GM12878 (cell line): ENCODE measurements around the gene LASP1. TPM values are rescaled to one million over a fixed set of nuclear protein-coding genes. Genes with fewer than 3 reads are reported as not detected.

Experiments
- ATAC-seq: fragments of 200-7000 bp; cut with Tn5 transposase; 3 replicates; pipeline ENCODE4 v1.9.1; 2020; ENCODE audit warnings: mild to moderate bottlenecking, moderate library complexity
- BruUV-seq: library from RNA; stranded (reverse); fragments of 400-500 nt; replicated peaks from 2 replicates; lab custom pipeline; 2021; lab: Mats Ljungman, UMichigan
- CTCF ChIA-PET: fragments of 300-600 bp; sonication (Branson Sonifier 250); formaldehyde crosslinking; extraction: SDS; loops from one replicate; lab custom pipeline; 2021; ENCODE audit warnings: inconsistent platforms; lab: Yijun Ruan, JAX
- POLR2A ChIA-PET: fragments of 350-600 bp; formaldehyde crosslinking; extraction: SDS; loops from one replicate; lab custom pipeline; 2021; ENCODE audit warnings: inconsistent platforms; lab: Charles Lee
- RAD21 ChIA-PET: fragments of 300-600 bp; sonication (Branson Sonifier 250); formaldehyde crosslinking; loops from one replicate; lab custom pipeline; 2023; ENCODE audit warnings: antibody characterized with exemption; ENCODE audit not compliant: unreplicated experiment; lab: Charles Lee
- SMC1A ChIA-PET: fragments of 300-600 bp; sonication (Branson Sonifier 250); formaldehyde crosslinking; loops from one replicate; lab custom pipeline; 2023; ENCODE audit not compliant: unreplicated experiment, uncharacterized antibody; lab: Charles Lee
- DNase-seq: peaks from one replicate; pipeline ENCODE4 v3.0.0-alpha.2; 2011; ENCODE audit warnings: low read depth, low spot score
- FAIRE-seq: peaks from 3 replicates; lab custom pipeline; 2011; peaks lifted over from hg19 to GRCh38; lab: Jason Lieb, UNC
- H2AFZ ChIP-seq: 2 replicates; pipeline ENCODE4 v1.6.0; 2011; ENCODE audit warnings: low read depth, low read length, control low read depth; ENCODE audit not compliant: control insufficient read depth
- H3K27ac ChIP-seq: 2 replicates; pipeline ENCODE4 v1.5.1; 2011; ENCODE audit warnings: control low read depth; ENCODE audit not compliant: control insufficient read depth, insufficient read depth
- H3K27me3 ChIP-seq, 2 experiments: replicated peaks in 1 of 2; 2 replicates each; pipeline versions ENCODE4 v1.6.0 to v1.6.1; 2011; ENCODE audit warnings: low read length in 1 of 2; ENCODE audit not compliant: control insufficient read depth in 2 of 2, insufficient read depth in 2 of 2
- H3K36me3 ChIP-seq, 2 experiments: 2 replicates each; pipeline ENCODE4 v1.5.1; 2011; ENCODE audit warnings: low read length in 1 of 2; ENCODE audit not compliant: control insufficient read depth in 2 of 2, insufficient read depth in 2 of 2
- H3K4me1 ChIP-seq: 2 replicates; pipeline ENCODE4 v1.6.1; 2011; ENCODE audit warnings: mild to moderate bottlenecking, low read length, moderate library complexity, mixed read lengths; ENCODE audit not compliant: control insufficient read depth, insufficient read depth
- H3K4me2 ChIP-seq: 2 replicates; pipeline ENCODE4 v1.6.0; 2011; ENCODE audit warnings: control low read depth; ENCODE audit not compliant: control insufficient read depth, insufficient read depth
- H3K4me3 ChIP-seq: fragments of 200-600 bp; sonication (generic); 2 replicates; pipeline ENCODE4 v1.5.1; 2016
- H3K79me2 ChIP-seq: 2 replicates; pipeline ENCODE4 v1.6.0; 2011; ENCODE audit warnings: low read length; ENCODE audit not compliant: control insufficient read depth, insufficient read depth
- H3K9ac ChIP-seq: 2 replicates; pipeline ENCODE4 v1.8.0; 2011; ENCODE audit warnings: low read length, control low read depth, mixed read lengths; ENCODE audit not compliant: control insufficient read depth, insufficient read depth
- H3K9me3 ChIP-seq: replicated peaks from 3 replicates; pipeline ENCODE4 v1.5.1; 2011; ENCODE audit warnings: mild to moderate bottlenecking, low read length; ENCODE audit not compliant: control insufficient read depth, insufficient read depth
- H4K20me1 ChIP-seq: 2 replicates; pipeline ENCODE4 v1.6.0; 2011; ENCODE audit not compliant: control insufficient read depth, insufficient read depth
- CEBPB ChIP-seq, 2 experiments: fragments of 150-350 bp in 1 of 2; IDR thresholded peaks; 2 replicates each; pipeline ENCODE4 v1.6.1; 2012 to 2014; ENCODE audit warnings: low read depth in 2 of 2, low read length in 2 of 2, borderline replicate concordance in 1 of 2, inconsistent platforms in 1 of 2
- CHD2 ChIP-seq: IDR thresholded peaks from 2 replicates; pipeline ENCODE4 v1.6.1; 2011; ENCODE audit warnings: low read depth, low read length, improper control_type of control experiment, borderline replicate concordance
- EGR1 ChIP-seq, 2 experiments: IDR thresholded peaks; 1 replicate in 1 of 2; 2 replicates in 1 of 2; pipeline ENCODE4 v1.6.1; 2011 to 2012; ENCODE audit warnings: low read depth in 2 of 2, low read length in 2 of 2, borderline replicate concordance in 1 of 2, mild to moderate bottlenecking in 1 of 2, moderate library complexity in 1 of 2
- NR2C1 ChIP-seq: fragments of 450-650 bp; IDR thresholded peaks from 2 replicates; pipeline ENCODE4 v1.6.1; 2017; ENCODE audit warnings: antibody characterized with exemption, mild to moderate bottlenecking, moderate library complexity
- TBL1XR1 ChIP-seq: IDR thresholded peaks from 2 replicates; pipeline ENCODE4 v1.6.1; 2012; ENCODE audit warnings: low read depth, low read length, improper control_type of control experiment
- ZNF217 ChIP-seq: fragments of 450-650 bp; IDR thresholded peaks from 2 replicates; pipeline ENCODE4 v1.6.1; 2017; ENCODE audit warnings: antibody characterized with exemption, mild to moderate bottlenecking
- in situ Hi-C: fragments of 300-500 bp; cut with MboI; formaldehyde crosslinking; loops from 9 replicates; pipeline ENCODE4 v1.14.3; 2018; ENCODE audit warnings: mixed read lengths
- intact Hi-C: fragments of 100-400 bp; cut with micrococcal nuclease; formaldehyde crosslinking; loops from one replicate; pipeline ENCODE4 v1.14.2; 2022; ENCODE audit not compliant: unreplicated experiment
- polyA plus RNA-seq, 11 experiments: library from polyadenylated mRNA; depleted of rRNA in 4 of 11; unstranded in 6 of 11; stranded (reverse) in 5 of 11; fragments of >200 nt; fragmentation: Nextera tagmentation in 4 of 11; fragmentation: Illumina TruSeq in 1 of 11; extraction: Ambion mirVana in 4 of 11; extraction: Trizol in 1 of 11; gene quantifications; 1 replicate in 1 of 11; 2 replicates in 10 of 11; pipeline versions ENCODE4 v1.2.1 to v1.2.3, GENCODE V29; 2011 to 2016; ENCODE audit warnings: inconsistent platforms in 2 of 11, missing spikeins in 2 of 11, low read depth in 1 of 11
- total RNA-seq, 4 experiments: library from RNA; depleted of rRNA in 3 of 4; stranded (reverse); fragments of >200 nt in 3 of 4; fragmentation: Illumina TruSeq in 1 of 4; extraction: Trizol in 1 of 4; gene quantifications; 2 replicates each; pipeline versions ENCODE4 v1.2.1 to v1.2.3, GENCODE V29; 2013 to 2021
- TF ChIP-seq, protein P1 (sequence below): IDR thresholded peaks from 2 replicates; pipeline ENCODE4 v1.6.1; 2012; ENCODE audit warnings: improper control_type of control experiment, low read depth, low read length; ENCODE audit not compliant: insufficient replicate concordance
- TF ChIP-seq, protein P2 (sequence below), 3 experiments: IDR thresholded peaks in 2 of 3; conservative IDR thresholded peaks in 1 of 3; 2 replicates each; pipeline ENCODE4 v1.5.1; 2011; ENCODE audit warnings: low read depth in 3 of 3, low read length in 3 of 3, mild to moderate bottlenecking in 3 of 3, control low read depth in 2 of 3, moderate library complexity in 2 of 3, inconsistent platforms in 1 of 3, mixed read lengths in 1 of 3; ENCODE audit not compliant: control insufficient read depth in 2 of 3, insufficient read depth in 1 of 3; ENCODE audit errors: extremely low read depth in 1 of 3

LASP1 gene
- total and polyA plus RNA-seq, 10 of the 15 experiments (the other 5 are each of a cell fraction or from before 2014, with no cell fraction given): 21.0 to 114 (median 59.3) TPM

DNA sequence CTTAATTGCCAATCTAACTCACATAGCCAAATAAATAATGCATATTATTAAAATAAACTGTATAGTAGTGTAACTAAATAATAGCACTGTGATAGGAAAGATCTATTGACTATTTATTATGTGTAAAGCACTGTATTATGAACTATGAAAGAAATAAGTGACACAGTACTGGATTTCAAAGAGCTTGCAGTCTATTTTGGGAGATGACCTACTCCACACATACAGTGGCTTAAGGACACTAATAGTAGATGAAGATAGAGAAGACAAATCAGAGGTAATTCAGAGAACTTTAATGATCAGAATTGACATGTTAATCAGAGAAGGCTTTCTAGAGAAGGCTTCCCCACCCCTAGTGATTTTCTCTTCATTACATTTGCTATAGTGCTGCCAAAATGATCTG lies 70.1 kb downstream of the LASP1 start:
- Histone ChIP-seq H2AFZ (no peak overlapping the region), H4K20me1 (no peaks in the 10 kb centered on the region), H3K4me2 (no peak overlapping the region), H3K9me3 (no peaks in the 10 kb centered on the region), H3K9ac (no peak overlapping the region), H3K27me3 (no peaks in the 10 kb centered on the region), H3K27ac (no peak overlapping the region), H3K36me3 (no peaks in the 10 kb centered on the region), H3K4me1 (peaks cover 7% of the 10 kb centered on the region; the same call in 1 of the 2 replicates), H3K4me3 (no peak overlapping the region), H3K79me2 (no peaks in the 10 kb centered on the region)
- TF ChIP-seq, protein P1, sequence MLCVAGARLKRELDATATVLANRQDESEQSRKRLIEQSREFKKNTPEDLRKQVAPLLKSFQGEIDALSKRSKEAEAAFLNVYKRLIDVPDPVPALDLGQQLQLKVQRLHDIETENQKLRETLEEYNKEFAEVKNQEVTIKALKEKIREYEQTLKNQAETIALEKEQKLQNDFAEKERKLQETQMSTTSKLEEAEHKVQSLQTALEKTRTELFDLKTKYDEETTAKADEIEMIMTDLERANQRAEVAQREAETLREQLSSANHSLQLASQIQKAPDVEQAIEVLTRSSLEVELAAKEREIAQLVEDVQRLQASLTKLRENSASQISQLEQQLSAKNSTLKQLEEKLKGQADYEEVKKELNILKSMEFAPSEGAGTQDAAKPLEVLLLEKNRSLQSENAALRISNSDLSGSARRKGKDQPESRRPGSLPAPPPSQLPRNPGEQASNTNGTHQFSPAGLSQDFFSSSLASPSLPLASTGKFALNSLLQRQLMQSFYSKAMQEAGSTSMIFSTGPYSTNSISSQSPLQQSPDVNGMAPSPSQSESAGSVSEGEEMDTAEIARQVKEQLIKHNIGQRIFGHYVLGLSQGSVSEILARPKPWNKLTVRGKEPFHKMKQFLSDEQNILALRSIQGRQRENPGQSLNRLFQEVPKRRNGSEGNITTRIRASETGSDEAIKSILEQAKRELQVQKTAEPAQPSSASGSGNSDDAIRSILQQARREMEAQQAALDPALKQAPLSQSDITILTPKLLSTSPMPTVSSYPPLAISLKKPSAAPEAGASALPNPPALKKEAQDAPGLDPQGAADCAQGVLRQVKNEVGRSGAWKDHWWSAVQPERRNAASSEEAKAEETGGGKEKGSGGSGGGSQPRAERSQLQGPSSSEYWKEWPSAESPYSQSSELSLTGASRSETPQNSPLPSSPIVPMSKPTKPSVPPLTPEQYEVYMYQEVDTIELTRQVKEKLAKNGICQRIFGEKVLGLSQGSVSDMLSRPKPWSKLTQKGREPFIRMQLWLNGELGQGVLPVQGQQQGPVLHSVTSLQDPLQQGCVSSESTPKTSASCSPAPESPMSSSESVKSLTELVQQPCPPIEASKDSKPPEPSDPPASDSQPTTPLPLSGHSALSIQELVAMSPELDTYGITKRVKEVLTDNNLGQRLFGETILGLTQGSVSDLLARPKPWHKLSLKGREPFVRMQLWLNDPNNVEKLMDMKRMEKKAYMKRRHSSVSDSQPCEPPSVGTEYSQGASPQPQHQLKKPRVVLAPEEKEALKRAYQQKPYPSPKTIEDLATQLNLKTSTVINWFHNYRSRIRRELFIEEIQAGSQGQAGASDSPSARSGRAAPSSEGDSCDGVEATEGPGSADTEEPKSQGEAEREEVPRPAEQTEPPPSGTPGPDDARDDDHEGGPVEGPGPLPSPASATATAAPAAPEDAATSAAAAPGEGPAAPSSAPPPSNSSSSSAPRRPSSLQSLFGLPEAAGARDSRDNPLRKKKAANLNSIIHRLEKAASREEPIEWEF: no peak
- no peak for TF ChIP-seq NR2C1
- TF ChIP-seq ZNF217: no peak
- no peak for TF ChIP-seq CHD2
- no peak for TF ChIP-seq CEBPB (IDR thresholded peaks at IDR 0.05; ENCODE audit: borderline replicate concordance in 1 of 2, low read depth in 2 of 2, low read length in 2 of 2)
- TF ChIP-seq TBL1XR1: no peak
- TF ChIP-seq, protein P2, sequence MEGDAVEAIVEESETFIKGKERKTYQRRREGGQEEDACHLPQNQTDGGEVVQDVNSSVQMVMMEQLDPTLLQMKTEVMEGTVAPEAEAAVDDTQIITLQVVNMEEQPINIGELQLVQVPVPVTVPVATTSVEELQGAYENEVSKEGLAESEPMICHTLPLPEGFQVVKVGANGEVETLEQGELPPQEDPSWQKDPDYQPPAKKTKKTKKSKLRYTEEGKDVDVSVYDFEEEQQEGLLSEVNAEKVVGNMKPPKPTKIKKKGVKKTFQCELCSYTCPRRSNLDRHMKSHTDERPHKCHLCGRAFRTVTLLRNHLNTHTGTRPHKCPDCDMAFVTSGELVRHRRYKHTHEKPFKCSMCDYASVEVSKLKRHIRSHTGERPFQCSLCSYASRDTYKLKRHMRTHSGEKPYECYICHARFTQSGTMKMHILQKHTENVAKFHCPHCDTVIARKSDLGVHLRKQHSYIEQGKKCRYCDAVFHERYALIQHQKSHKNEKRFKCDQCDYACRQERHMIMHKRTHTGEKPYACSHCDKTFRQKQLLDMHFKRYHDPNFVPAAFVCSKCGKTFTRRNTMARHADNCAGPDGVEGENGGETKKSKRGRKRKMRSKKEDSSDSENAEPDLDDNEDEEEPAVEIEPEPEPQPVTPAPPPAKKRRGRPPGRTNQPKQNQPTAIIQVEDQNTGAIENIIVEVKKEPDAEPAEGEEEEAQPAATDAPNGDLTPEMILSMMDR (IDR thresholded peaks at IDR 0.05 in 2 of 3, conservative IDR thresholded peaks at IDR 0.05 in 1 of 3; ENCODE audit: control insufficient read depth in 2 of 3, extremely low read depth in 1 of 3, insufficient read depth in 1 of 3, low read depth in 3 of 3, low read length in 3 of 3): no peak
- no peak for TF ChIP-seq EGR1 (IDR thresholded peaks at IDR 0.05; ENCODE audit: borderline replicate concordance in 1 of 2, low read depth in 2 of 2, low read length in 2 of 2)
- ChIA-PET RAD21 (interaction anchor here (0.6 kb wide), 1 partner anchor 150 kb away, joined by 3 read pairs; no protein-coding TSS in a partner anchor), POLR2A (no interaction called here), CTCF (interaction anchor here (1.1 to 1.7 kb wide), 2 partner anchors 52 to 69 kb away, joined by 3 read pairs; no protein-coding TSS in a partner anchor), SMC1A (interaction anchor here (0.9 to 1.2 kb wide), 3 partner anchors 23 to 69 kb away, joined by 3 read pairs; no protein-coding TSS in a partner anchor)
- intact Hi-C loops: no loop called here
- in situ Hi-C loops: no loop called here
- no peak for FAIRE-seq
- BruUV-seq: no TSS peak
- no peak for ATAC-seq
- DNase-seq: no peak
